DMS79 treated with DMSO at 0.1 percent for 48 hours (cell line): Measurements from ENCODE around the gene RAB31.
"Not testable (repeated sequence)": the region's sequence is repeated elsewhere in the genome, so short reads cannot be mapped to it uniquely, and the experiment has no call there.

Experiments used
- DNase-seq: peaks from one replicate; lab custom pipeline; 2025; lab: John Stamatoyannopoulos, UW

The RAB31 gene, protein sequence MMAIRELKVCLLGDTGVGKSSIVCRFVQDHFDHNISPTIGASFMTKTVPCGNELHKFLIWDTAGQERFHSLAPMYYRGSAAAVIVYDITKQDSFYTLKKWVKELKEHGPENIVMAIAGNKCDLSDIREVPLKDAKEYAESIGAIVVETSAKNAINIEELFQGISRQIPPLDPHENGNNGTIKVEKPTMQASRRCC

DNA sequence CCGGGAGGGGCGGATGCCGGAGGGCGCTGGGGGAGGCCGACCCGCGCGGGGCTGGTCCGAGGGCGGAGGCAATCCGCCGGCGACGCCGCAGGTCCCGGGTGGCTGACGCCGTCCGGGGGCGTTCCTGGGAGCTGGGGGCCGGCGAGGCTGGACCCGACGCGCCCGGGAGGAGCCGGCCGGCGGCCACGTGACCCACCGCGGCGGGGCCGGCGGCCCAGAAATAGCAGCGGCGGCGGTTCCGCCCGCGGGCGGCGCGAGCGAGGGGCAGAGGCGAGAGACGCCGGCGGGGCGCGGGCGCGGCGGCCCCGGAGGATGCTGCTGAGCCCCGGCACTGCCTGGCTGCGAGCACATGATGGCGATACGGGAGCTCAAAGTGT, at the start of gene RAB31:
RAB31 (plus strand) TSS at position 245 of the 377 bp plus-strand sequence; CDS start at position 350, 105 bp downstream.
- DNase-seq = no peak

DNA sequence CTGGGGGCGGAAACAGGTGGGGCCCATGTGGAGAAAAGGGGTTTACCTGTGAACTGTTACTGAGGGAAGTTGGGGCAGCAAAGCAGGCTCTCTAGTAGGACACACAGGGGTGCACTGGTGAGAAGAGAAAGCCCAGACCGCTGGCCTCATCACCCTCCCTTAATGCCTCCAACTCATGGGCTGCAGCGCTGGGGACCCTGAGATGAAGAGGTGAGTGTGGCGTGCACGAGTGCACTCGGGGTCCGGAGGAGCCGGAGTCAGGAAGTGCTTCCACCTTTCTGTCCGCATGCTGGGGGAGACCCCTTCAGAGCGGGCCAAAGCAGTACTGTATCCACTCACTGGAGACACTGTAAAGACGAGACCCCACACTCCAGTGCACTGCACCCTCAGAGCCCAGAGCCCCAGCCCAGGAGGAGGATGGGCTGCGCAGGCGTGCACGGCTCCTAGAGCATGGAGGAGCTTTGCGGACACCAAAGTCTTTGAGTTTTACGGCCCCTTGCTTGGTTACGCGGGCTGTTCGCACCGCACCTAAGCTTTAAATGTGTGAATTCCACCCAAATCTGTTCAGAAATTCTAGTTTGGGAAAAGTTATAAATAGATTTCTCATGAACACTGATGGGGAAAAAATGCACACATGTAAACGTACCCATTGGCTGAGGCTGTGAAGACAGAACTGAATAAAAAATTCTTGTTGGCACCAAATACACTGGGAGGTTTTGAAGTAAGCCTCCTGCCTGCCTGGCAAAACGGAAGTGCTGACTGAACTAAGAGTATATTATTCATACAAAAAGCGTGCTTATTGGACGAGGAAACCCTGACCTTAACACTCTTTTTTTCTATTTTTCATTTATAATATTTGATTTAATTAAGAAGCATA, 48.4 kb upstream of the RAB31 start:
- no peak for DNase-seq

DNA sequence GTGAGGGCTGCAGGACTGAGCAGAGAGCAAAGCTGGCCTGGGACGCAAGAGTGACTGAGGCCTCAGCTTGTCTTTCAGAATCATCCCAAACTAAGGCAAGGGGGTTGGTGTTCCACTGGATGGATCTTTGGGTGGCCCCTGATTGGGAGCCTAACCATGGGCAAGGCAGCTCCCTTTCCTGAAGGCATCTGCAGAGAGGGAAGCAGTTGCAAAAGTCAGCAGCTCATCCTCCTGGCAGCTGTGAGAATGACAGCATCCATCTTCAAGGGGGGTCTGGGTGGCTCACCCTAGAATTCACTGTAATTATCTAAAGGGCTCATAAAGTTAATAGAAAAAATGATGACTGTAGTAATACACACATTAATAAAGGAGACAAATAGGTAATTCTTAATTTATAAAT, 46.5 kb upstream of the RAB31 start:
- DNase-seq = no peak

DNA sequence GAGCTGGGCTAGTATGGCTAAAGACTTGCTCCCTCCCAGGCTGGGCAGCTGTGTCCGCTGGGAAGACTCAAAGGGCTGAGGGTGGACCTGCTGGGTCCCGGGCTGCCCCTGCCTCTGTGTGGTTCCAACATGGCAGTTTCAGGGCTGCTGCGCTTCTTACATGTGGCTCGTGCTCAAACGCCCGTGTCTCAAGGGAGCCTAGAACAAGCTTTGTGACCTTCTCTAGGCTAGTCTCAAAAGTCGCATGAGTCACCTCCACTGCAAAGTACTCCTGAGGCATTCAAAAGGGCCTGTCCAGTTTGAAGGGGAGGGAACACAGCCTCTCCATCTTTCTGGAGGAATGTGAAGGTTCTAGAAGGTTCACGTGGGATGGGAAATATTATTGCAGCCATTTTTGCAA, 44.7 kb upstream of the RAB31 start:
- DNase-seq = no peak

DNA sequence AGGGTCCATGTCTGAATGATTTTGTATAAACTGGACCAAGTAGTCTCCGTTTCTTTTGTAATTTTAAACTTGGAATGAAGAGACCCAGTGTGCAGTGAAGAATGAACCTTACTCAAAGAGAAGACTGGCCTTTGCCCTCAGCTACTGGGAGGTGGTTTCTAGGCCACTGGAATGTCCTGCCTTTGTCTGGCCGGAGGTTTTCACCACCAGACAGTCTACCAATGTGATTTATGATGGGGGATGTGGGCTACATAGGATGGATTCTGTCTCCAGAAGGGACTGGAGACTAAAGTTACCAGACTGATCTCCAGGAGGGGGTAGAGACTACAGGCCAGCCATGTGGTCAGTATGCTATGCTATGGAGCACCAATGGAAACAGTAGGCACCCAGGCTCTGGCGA, 42.8 kb upstream of the RAB31 start:
- DNase-seq = no peak

DNA sequence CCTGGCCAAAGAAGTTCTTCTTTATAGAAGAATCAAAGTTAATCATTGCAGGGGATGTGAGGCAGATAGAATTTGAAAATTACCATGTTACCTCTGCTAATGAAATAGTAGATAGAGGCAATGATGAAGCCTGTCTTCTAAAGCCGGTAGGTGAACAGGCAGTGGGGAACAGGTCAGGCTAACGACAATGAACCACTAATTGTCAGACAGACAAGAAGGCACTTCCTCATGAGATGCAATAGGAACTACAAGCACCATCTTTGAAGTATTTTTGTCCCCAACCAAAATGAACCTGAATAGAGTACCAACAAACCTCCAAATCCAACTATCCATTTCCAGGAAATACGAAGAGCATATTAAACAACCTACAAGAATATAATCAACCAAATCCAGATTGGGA, 41.6 kb upstream of the RAB31 start:
- DNase-seq = no peak

DNA sequence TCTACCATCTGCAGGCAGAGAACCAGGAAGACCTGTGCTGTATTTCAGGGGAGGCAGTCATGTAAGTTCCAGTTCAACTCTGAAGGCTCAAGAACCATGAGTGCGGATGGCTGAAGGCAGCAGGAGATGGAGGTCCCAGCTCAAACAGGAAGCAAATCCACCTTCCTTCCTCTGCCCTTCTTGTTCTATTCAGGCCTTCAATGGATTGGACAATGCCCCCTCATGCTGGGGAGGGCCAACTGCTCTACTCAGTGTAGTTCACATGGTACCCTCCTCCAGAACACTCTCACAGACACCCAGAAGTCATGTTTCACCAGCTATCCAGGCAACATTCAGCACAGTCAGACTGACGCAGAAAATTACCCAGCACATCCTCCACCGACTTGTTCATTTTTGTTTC, 39.1 kb upstream of the RAB31 start:
- DNase-seq = no peak

DNA sequence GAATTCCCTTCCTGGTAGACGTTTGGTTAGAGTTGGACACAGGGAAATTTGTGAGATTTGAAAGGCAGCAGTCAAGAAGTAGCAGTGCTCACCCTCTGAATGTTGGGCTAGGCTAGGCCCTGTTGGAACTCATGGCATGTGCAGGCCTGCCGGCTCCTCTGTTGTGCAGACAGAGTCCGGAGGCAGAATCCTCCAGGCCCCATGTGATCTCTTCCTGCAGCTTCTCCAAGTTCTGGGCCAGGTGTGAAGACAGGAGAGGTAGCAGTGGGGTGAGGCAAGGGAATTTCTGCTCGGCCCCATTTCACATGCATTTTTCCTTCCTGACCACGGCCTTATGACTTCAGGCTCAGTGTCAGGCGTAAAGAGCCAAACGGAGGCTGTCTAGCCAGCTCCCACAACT, 36.9 kb upstream of the RAB31 start:
- no peak for DNase-seq

DNA sequence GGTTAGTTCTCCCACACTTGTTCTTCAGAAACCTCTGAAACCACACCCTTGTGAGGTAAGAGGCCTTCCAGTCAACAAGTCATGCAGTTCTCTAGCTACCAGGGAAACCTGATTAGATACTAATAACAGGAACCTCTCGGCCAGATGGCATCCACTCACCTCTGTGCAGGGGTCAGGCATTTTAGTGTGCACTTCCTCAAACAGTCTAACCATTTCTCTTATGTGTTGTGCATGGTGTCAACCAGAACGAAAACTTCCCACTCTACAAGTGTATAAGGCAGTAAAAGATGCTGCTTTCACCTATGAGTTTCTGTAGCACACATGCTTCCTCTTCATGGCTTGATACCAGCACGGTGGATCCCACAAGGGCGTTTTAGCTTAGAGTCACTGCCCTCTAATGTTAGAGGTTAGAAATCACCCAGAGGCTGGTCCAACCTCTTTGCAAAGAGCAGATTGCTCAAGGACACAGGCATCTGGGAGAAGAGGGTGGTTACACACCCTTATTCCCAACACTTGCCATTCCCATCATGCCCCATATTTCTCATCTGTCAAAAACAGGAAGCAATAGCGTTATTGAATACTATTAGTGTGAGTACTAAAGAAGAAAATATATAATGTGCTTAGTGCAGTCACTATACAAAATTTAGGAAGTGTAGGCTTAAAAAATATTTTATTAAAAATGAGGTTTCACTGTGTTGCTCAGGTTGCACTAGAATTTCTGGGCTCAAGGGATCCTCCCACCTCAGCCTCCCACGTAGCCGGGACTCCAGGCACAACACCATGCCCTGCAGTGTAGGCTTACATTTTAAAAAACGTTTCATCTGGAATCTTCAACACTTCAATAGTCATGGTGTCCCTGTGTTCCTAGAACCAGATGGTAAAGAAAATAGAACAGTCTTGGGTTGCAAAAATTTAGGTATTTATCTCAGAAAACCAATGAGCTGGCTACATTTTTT, 34.5 kb upstream of the RAB31 start:
- DNase-seq = no peak

DNA sequence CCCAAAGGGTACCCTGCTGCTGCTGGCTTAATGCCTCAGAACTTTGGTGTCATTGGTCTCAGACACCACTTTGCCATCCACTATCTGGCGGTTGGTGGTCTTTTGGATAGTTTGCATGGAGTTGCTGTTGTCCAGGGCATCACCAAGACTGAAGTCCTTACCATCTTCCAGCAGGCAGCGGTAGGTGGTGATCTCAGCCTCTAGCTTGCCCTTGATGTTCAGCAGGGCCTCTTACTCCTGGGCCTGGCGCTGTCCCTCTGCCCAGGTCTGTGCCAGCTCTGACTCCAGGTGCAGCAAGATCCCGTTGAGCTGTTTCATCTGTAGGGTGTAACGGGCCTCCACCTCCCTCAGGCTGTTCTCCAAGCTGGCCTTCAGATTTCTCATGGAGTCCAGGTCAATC, 29.9 kb upstream of the RAB31 start:
- not testable (repeated sequence) for DNase-seq

DNA sequence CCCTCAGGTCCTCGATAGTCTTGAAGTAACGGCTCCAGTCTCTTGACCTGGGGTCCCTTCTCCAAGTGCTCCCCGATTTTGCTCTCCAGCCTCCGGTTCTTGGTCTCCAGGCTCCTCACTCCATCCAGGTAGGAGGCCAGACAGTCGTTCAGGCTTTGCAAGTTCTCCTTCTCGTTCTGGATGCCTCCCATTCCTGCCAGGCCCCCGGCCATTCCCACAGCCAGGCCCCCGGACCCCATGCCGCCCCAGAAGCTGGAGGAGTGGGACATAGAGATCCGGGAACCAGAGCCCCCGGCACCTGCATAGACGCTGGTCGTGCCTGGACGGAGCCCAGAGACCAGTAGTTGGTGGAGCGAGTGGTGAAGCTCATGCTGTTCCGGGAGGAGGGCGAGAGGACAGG, 29.0 kb upstream of the RAB31 start:
- no peak for DNase-seq

DNA sequence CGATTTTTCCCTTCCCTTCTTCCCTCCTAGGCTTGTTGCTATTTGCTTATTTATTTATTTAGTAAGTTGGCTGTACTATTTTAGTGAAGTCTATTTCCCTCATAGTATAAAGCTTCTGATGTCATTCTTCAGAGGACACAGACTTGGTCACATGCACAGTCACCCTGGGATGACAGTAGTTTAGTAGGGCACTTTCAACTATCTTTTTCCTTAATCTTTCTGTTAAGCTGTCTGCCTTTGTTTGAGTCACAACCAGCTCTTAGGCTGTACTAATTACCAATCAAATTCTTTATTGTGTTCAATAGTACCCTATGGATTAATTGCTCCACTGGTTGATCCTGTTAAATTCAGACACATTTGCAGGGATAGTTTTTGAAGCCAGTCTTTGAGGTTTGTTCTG, 26.9 kb upstream of the RAB31 start:
- DNase-seq = no peak

DNA sequence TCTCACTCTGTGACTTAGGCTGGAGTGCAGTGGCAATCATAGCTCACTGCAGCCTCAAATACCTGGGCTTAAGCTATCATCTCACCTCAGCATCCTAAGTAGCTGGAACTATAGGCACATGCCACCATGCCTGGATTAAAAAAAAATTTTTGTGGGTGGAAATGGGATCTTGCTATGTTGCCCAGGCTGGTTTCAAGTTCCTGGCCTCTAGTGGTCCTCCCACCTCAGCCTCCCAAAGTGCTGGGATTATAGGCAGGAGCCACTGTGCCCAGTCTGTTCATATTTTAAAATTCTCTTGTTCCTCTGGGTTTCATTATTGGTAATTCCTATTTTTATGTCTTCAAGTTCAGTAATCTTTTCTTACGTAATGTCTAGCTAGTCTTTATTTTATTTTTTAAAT, 25.5 kb upstream of the RAB31 start:
- no peak for DNase-seq

DNA sequence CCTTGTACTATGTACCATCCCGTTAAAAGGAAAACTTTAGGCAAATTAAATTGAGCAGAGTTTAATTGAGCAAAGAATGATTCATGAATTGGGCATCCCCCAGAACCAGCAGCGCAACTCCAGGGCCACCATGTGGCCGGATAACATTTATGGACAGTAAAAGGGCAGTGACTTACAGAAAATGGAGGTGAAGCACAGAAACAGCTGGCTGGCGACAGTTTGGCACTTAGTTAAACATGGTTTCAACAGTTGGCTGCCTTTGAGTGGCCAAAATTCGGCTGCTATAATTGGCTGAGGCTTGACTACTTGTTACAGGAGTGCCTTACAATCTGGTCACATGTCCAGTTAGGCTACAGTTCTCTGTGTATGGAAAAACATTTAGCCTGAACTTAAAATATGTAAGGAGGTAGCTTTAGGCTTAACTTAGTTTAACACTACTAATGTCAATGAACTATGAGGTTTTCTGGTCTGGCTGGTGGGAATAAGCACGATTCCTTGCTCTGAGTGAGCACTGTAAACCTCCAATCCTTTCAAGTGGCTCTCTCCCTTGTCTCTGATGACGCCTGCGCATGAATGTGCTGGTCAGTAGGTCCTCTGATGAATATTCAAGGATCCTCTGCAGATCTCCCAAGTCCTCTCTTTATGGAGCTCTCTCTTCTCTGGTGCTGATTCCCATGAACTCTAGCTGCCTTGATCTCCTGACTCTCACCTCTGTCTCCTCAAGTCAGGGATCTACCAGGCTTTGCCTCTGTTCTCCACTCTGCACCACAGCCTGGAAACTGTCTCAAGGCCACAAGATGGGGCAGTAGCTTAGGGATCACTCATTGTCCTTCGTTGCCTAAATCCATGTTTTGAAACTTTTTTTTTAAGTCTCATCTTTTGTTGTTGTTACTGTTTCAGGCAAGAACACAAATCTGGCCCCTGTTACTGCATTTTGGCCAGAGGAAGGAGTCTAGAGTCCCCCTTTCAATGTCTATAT, 24.4 kb upstream of the RAB31 start:
- no peak for DNase-seq

DNA sequence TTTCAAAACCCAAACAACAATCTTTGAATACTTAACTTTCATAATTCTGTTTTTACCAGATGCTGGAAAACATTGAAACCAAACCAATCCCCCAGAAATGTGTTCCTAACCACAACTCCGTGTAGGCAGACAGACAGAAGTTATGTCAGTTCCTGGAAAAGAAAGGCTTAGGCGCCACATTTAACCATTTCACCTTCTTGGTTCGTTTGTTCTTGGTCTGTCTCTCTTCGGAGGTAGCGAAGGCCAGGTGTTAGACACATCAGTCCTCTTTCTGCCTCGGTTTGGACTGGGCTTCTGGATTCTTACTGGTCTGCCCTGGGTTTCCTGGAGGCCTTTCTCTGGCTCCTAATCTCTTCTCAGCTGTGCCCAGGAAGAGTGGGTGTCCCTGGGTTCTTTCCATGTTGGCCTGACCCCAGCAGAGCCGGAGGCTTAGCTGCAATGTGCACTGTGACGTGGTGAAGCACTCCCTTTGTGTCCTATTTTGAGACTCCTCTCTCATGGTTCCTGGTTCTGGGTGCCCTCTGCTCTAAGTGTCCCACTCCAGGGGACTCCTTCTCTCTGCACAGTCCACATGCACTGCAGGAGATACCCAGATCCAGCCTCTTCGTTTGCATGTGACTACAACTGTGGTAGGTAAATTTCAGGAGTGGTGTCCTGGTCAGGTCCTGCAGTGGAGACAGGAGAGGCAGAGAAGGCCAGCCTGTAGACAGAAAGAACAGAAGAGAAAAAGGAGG, 23.1 kb upstream of the RAB31 start:
- DNase-seq = no peak

DNA sequence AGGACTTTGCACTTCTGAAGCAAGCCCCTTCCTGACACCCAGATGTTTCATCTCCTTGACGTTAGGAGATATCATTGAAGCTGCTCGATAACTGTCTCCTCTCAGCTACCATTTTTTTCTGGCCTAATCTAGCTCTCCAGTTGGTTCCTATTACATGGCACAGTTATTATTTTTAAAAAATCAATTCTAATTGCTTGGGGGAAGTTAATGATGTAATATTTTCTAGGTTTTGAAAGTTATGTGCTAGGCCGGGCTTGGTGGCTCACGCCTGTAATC, 22.5 kb upstream of the RAB31 start:
- no peak for DNase-seq

DNA sequence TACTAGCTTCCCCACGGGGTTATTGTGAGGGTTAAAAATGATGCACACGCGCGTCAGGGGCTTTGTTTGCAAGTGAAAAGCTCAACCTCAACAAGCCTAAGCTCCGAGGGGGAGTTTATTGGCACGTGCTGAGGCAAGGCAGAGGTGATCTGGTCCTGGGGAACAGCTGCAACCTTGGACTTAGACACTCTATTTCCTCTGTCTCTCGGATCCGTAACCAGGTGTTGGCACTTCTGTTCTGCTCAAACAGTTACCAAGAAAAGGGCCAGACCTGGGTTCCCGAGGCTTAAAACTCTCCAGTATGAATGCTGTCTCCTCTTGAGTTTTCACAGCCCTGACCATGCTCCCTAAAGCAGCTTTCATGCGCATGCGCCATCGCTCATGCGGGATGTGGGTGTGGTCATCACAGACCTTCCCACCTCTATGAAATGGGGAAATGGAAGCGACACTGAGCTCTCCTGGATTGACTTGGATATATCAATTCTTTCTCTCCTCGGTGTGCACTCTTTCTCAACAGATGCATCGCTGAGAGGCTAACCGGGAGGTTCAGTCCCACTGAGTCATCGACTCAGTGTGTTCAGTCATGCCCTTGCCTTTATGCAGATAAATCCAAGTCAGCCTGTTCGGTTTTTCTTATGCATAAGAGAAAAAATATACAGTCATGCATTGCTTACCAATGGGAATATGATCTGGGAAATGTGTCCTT, 19.9 kb upstream of the RAB31 start:
- DNase-seq = peak; percentile 18

DNA sequence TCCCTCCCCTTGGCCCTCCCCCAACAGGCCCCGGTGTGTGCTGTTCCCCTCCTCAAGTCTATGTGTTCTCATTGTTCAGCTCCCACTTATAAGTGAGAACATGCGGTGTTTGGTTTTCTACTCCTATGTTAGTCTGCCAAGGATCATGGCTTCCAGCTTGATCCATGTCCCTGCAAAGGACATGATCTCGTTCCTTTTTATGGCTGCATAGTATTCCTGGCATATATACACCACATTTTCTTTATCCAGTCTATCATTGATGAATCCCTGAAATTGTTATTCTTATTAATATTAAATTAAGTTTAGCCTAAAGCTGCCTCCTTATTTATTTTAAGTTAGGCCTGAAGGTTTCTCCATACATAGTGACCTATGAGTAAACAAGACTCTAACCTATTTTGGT, 18.8 kb upstream of the RAB31 start:
- DNase-seq = no peak

DNA sequence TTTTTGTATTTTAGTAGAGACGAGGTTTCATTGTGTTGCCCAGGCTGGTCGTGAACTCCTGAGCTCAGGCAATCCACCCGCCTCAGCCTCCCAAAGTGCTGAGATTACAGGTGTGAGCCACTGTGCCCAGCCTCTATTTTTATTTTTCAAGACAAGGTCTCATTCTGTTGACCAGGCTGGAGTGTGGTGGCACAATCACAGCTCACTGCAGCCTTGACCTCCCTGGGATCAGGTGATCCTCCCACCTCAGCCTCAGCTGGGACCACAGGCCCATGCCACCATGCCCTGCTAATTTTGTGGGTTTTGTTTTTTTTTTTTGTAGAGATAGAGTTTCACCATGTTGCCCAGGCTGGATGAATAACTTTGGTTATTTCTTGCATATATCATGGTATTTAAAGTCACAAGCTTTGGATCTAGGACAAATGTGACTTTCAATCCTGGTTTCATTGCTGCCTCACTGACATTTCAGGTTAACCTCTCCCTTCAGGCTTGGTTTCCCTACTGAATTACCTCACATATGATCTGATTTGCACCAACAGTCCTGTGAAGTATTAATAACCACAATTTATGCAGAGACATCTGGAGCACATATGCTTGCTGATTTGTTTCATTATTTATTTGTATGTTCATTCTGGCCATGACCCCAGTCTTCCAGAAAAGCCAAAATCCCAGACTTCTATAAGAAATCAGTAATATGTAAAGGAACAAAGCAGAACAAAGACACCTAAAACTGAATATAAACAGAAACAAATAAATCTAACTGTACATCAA, 17.5 kb upstream of the RAB31 start:
- DNase-seq = no peak

DNA sequence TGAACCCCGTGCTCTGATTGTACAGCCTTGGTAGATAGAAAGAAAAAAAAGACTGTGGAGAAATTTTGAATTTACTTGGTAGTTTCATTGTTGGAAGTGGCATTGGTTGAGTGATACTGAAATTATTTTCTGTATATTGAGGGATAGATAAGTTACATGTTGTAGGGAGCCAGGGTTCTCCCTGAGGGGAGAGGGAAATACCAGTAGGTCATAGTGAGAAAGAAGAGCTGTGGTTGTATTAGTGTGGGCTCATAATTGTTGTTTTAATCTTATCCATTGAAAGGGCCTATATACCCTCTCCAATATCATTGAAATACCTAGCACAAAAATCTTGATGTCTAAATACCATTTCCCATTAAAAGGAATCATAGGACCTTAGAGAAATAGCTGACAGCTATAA, 16.9 kb upstream of the RAB31 start:
- DNase-seq = no peak
